Neural progenitor cell (in vitro differentiated cells): ENCODE results near the gene FIP1L1. TPM values are rescaled to one million over a fixed set of nuclear protein-coding genes. Genes with fewer than 3 reads are reported as not detected.
"Not testable (repeated sequence)": the region's sequence is repeated elsewhere in the genome, so short reads cannot be mapped to it uniquely, and the experiment has no call there.

Source experiments
- DNase-seq: peaks from one replicate; pipeline ENCODE4 v3.0.0-alpha.2; 2016; ENCODE audit warnings: low spot score
- H2AFZ ChIP-seq: fragments of 200-600 bp; sonication (generic); replicated peaks from 2 replicates; pipeline ENCODE4 v1.6.1; 2016; ENCODE audit warnings: antibody characterized with exemption
- H3F3A ChIP-seq: fragments of 200-600 bp; sonication (generic); 2 replicates; pipeline ENCODE4 v1.6.1; 2016; ENCODE audit warnings: antibody characterized with exemption, low read depth
- H3K27ac ChIP-seq: fragments of 200-600 bp; sonication (generic); 2 replicates; pipeline ENCODE4 v1.5.1; 2016; ENCODE audit warnings: mild to moderate bottlenecking
- H3K27me3 ChIP-seq: fragments of 200-600 bp; sonication (generic); 2 replicates; pipeline ENCODE4 v1.6.1; 2016; ENCODE audit warnings: mild to moderate bottlenecking, moderate library complexity
- H3K36me3 ChIP-seq: fragments of 200-600 bp; sonication (generic); 2 replicates; pipeline ENCODE4 v1.5.1; 2016
- H3K4me1 ChIP-seq: fragments of 200-600 bp; sonication (generic); 2 replicates; pipeline ENCODE4 v1.6.1; 2016; ENCODE audit warnings: mixed run types
- H3K4me2 ChIP-seq: fragments of 200-600 bp; sonication (generic); 2 replicates; pipeline ENCODE4 v1.6.1; 2016
- H3K4me3 ChIP-seq: fragments of 200-600 bp; sonication (generic); 2 replicates; pipeline ENCODE4 v1.5.1; 2016
- H3K79me2 ChIP-seq: fragments of 200-600 bp; sonication (generic); 2 replicates; pipeline ENCODE4 v1.6.1; 2016; ENCODE audit warnings: low read depth
- H3K9ac ChIP-seq: fragments of 200-600 bp; sonication (generic); 2 replicates; pipeline ENCODE4 v1.6.1; 2016
- H3K9me3 ChIP-seq: fragments of 200-600 bp; sonication (generic); 2 replicates; pipeline ENCODE4 v1.5.1; 2016; ENCODE audit warnings: low read depth
- H4K20me1 ChIP-seq: fragments of 200-600 bp; sonication (generic); 2 replicates; pipeline ENCODE4 v1.6.1; 2016; ENCODE audit warnings: low read depth
- H3K27ac Mint-ChIP-seq: 3 replicates; pipeline ENCODE4 v1.8.0; 2021; ENCODE audit warnings: mixed read lengths
- H3K27me3 Mint-ChIP-seq: 2 replicates; pipeline ENCODE4 v1.8.0; 2022; ENCODE audit warnings: low read depth, mild to moderate bottlenecking, inconsistent platforms, moderate library complexity, mixed read lengths; ENCODE audit not compliant: insufficient read depth
- H3K36me3 Mint-ChIP-seq: 3 replicates; pipeline ENCODE4 v1.8.0; 2021; ENCODE audit warnings: mixed read lengths
- H3K4me1 Mint-ChIP-seq: 3 replicates; pipeline ENCODE4 v1.8.0; 2021; ENCODE audit warnings: mixed read lengths
- H3K4me3 Mint-ChIP-seq: 3 replicates; pipeline ENCODE4 v1.8.0; 2021; ENCODE audit warnings: mild to moderate bottlenecking, moderate library complexity, mixed read lengths
- H3K9me3 Mint-ChIP-seq: 3 replicates; pipeline ENCODE4 v1.8.0; 2020; ENCODE audit warnings: mixed read lengths
- CTCF ChIP-seq: fragments of 200-600 bp; sonication (generic); IDR thresholded peaks from 2 replicates; pipeline ENCODE4 v1.5.1; 2017; ENCODE audit warnings: antibody characterized with exemption, mild to moderate bottlenecking
- EZH2 ChIP-seq: fragments of 200-600 bp; sonication (generic); IDR thresholded peaks from 2 replicates; pipeline ENCODE4 v1.6.1; 2017; ENCODE audit warnings: antibody characterized with exemption, mild to moderate bottlenecking, moderate library complexity
- EZH2phosphoT487 ChIP-seq: fragments of 200-600 bp; sonication (generic); IDR thresholded peaks from 2 replicates; pipeline ENCODE4 v1.6.1; 2017; ENCODE audit warnings: antibody characterized with exemption
- total RNA-seq: library from RNA; depleted of rRNA; stranded (reverse); fragments of >200 nt; gene quantifications from 2 replicates; pipeline ENCODE4 v1.2.3, GENCODE V29; 2015; ENCODE audit warnings: low replicate concordance

Gene FIP1L1
- total RNA-seq, 1 donor from 2014 or later: 88.5 TPM

GRCh38 chr4:53463340-53463739, 85.9 kb downstream of the FIP1L1 start:
- no peak overlapping the region for H3K4me3 ChIP-seq
- no peak overlapping the region for H3K4me3 Mint-ChIP-seq
- no peak for DNase-seq
- no peak overlapping the region for H3K27ac ChIP-seq
- no peak for TF ChIP-seq EZH2phosphoT487
- no peak for TF ChIP-seq CTCF
- TF ChIP-seq EZH2: no peak
- no peaks in the 10 kb centered on the region for H3K79me2 ChIP-seq
- peaks cover 3% of the 10 kb centered on the region for H3K4me1 Mint-ChIP-seq
- H3K9ac ChIP-seq: no peak overlapping the region
- peaks cover 9% of the 10 kb centered on the region for H3K9me3 Mint-ChIP-seq
- peaks cover 5% of the 10 kb centered on the region for H3K36me3 ChIP-seq
- H3K27me3 ChIP-seq: no peaks in the 10 kb centered on the region
- no peak overlapping the region for H3K27ac Mint-ChIP-seq
- no peaks in the 10 kb centered on the region for H3K4me1 ChIP-seq
- no peak overlapping the region for H2AFZ ChIP-seq
- no peaks in the 10 kb centered on the region for H3K9me3 ChIP-seq
- no peaks in the 10 kb centered on the region for H4K20me1 ChIP-seq
- H3K4me2 ChIP-seq: no peak overlapping the region
- H3K36me3 Mint-ChIP-seq: peaks cover 19% of the 10 kb centered on the region
- H3K27me3 Mint-ChIP-seq: no peaks in the 10 kb centered on the region
- peaks cover 3% of the 10 kb centered on the region for H3F3A ChIP-seq

- no peak overlapping the region for H3K9ac ChIP-seq
- H3K79me2 ChIP-seq: no peaks in the 10 kb centered on the region
- Mint-ChIP-seq H3K36me3 (peaks cover 10% of the 10 kb centered on the region), H3K27ac (no peak overlapping the region), H3K9me3 (peaks cover 13% of the 10 kb centered on the region), H3K27me3 (no peaks in the 10 kb centered on the region), H3K4me3 (no peak overlapping the region), H3K4me1 (no peaks in the 10 kb centered on the region)
- H3K9me3 ChIP-seq: no peaks in the 10 kb centered on the region
- no peaks in the 10 kb centered on the region for H3K27me3 ChIP-seq
- no peaks in the 10 kb centered on the region for H3K4me1 ChIP-seq
- no peak overlapping the region for H3K4me3 ChIP-seq
- TF ChIP-seq CTCF: no peak
- TF ChIP-seq EZH2: no peak
- TF ChIP-seq EZH2phosphoT487: no peak
- H3F3A ChIP-seq: peaks cover 3% of the 10 kb centered on the region
- H3K4me2 ChIP-seq: no peak overlapping the region
- H3K27ac ChIP-seq: no peak overlapping the region
- no peak for DNase-seq
- H2AFZ ChIP-seq: no peak overlapping the region
- no peaks in the 10 kb centered on the region for H3K36me3 ChIP-seq
- H4K20me1 ChIP-seq: no peaks in the 10 kb centered on the region
Observed at GRCh38 chr4:53465281-53465680, 87.8 kb downstream of the FIP1L1 start.

- Histone ChIP-seq H3K79me2 (no peaks in the 10 kb centered on the region), H3K27me3 (no peaks in the 10 kb centered on the region), H3K9me3 (no peaks in the 10 kb centered on the region), H2AFZ (no peak overlapping the region), H3K9ac (no peak overlapping the region), H3K27ac (no peak overlapping the region), H3K4me3 (no peak overlapping the region), H3K36me3 (no peaks in the 10 kb centered on the region), H3F3A (peaks cover 3% of the 10 kb centered on the region), H4K20me1 (no peaks in the 10 kb centered on the region), H3K4me2 (no peak overlapping the region), H3K4me1 (no peaks in the 10 kb centered on the region)
- DNase-seq: no peak
- TF ChIP-seq EZH2 (no peak), EZH2phosphoT487 (no peak), CTCF (no peak)
- H3K4me1 Mint-ChIP-seq: no peaks in the 10 kb centered on the region
- no peak overlapping the region for H3K27ac Mint-ChIP-seq
- H3K4me3 Mint-ChIP-seq: no peak overlapping the region
- H3K27me3 Mint-ChIP-seq: no peaks in the 10 kb centered on the region
- peaks cover 16% of the 10 kb centered on the region for H3K9me3 Mint-ChIP-seq
- peaks cover 7% of the 10 kb centered on the region for H3K36me3 Mint-ChIP-seq
Observed at GRCh38 chr4:53465891-53466290, 88.5 kb downstream of the FIP1L1 start.

- not testable (repeated sequence) for H3K27ac ChIP-seq, H3K27me3 Mint-ChIP-seq, H3K36me3 Mint-ChIP-seq, H3K36me3 ChIP-seq, H3K79me2 ChIP-seq, H3K4me1 Mint-ChIP-seq, H3K4me1 ChIP-seq, H3K4me3 Mint-ChIP-seq, H3F3A ChIP-seq, H3K4me2 ChIP-seq, H2AFZ ChIP-seq, H3K27ac Mint-ChIP-seq, H4K20me1 ChIP-seq, H3K9me3 ChIP-seq, H3K9ac ChIP-seq, H3K27me3 ChIP-seq, DNase-seq, H3K4me3 ChIP-seq
- H3K9me3 Mint-ChIP-seq: peaks cover 16% of the 10 kb centered on the region
Observed at GRCh38 chr4:53466576-53466975, 89.1 kb downstream of the FIP1L1 start.
